Measurements from ENCODE around the gene RAB10. TPM values are rescaled to one million over a fixed set of nuclear protein-coding genes. Genes with fewer than 3 reads are reported as not detected.

The RAB10 gene
- total RNA-seq, 2 donors from 2014 or later: 115 to 121 TPM

DNA sequence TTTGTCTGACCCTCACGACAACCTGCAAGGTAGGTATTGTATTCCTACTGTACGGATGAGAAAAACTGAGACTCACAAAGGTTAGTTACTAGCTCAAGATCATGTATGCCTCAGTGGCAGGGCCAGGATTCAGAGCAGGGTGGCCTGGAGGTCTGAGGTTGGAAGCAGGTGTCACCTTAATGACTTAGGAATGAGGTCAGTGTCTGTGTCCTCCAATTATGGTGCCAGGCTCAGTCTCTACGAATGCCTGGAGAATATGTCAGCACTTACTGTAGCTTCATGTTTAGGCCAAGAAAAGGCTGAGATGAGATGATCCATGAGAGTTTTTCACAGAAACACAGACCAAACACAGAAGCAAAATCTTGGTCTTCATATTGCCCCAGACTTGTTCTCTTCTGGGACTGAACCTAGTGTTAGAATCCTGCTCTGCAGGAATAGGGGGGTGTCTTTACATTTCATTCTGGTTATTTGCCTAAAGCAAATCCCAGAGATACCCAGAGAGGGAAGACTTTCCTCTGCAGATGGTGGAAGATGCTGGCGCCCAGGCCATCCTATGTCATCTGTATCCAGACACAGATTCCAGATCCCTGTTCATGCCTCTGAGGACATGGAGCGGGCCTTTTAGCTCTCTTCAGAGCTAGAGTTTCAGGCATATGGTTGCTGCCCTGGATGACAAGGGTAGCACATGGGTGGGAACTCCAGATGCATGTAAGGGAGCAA is 16.3 kb upstream of the RAB10 start:
- no peak overlapping the region for H3K4me3 Mint-ChIP-seq
- peaks cover 9% of the 10 kb centered on the region for H3K4me1 ChIP-seq (ENCODE audit: control insufficient read depth, insufficient read depth, low read length)
- H3K27me3 ChIP-seq (ENCODE audit: control insufficient read depth, insufficient read depth, low read length, poor library complexity, severe bottlenecking): no peaks in the 10 kb centered on the region
- H3K4me1 Mint-ChIP-seq: peaks cover 13% of the 10 kb centered on the region
- H3K36me3 Mint-ChIP-seq (ENCODE audit: low read depth): no peaks in the 10 kb centered on the region
- no peaks in the 10 kb centered on the region for H3K9me3 ChIP-seq (ENCODE audit: control insufficient read depth, low read length)
- H3K27me3 Mint-ChIP-seq (ENCODE audit: insufficient read depth): no peaks in the 10 kb centered on the region
- H3K36me3 ChIP-seq (ENCODE audit: control insufficient read depth, insufficient read depth, low read length): no peaks in the 10 kb centered on the region
- no peak for TF ChIP-seq CTCF (conservative IDR thresholded peaks at IDR 0.05)
- H3K4me3 ChIP-seq (ENCODE audit: low read length): no peak overlapping the region
- 92 to 93% methylated on average over 5 of the region's 5 CpGs for WGBS, 2 experiments (ENCODE audit: insufficient coverage in 1 of 2, insufficient read length in 1 of 2)
- H3K27ac ChIP-seq (ENCODE audit: low read depth, low read length): no peak overlapping the region
- no peaks in the 10 kb centered on the region for H3K9me3 Mint-ChIP-seq
- H3K27ac Mint-ChIP-seq: no peak overlapping the region
- H3K9ac ChIP-seq (ENCODE audit: extremely low read depth, low read length, poor library complexity, severe bottlenecking): no peak overlapping the region
- DNase-seq: no peak

DNA sequence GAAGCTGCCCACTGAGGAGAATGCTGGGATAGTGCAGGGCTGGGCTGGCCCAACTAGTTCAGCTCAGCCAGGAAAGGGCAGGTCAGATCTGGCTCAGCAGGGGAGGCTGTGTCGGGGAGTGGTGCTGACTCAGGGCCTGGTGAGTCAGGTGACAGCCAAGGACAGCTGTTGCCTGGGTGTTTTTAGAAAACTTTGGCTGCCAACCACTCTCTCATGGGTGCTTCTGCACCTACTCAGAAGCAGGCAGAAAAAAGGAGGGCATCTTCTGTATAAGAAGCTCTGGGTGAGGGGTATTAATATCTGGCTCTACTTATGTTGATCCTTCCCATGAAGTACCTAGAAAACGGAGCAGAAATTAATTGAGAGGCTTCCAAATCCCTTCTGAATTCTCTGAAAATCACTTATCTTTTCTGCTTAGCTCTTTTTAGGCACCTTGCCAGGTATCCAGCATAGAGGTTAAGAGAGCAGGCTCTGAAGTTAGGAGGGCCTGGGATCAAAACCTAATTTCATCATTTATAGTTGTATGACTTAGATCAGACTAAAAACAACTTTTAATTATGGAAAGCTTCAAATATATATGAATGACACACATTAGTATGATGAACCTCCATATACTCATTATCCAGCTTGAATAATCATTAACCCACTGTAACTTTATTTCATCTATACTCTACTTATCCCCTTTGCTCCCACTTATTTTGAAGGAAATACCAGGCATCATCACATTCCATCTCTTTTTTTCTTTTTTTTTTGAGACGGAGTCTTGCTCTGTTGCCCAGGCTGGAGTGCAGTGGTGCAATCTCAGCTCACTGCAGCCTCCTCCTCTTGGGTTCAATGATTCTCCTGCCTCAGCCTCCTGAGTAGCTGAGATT is 15.5 kb upstream of the RAB10 start:
- no peak overlapping the region for H3K27ac Mint-ChIP-seq
- no peaks in the 10 kb centered on the region for H3K27me3 Mint-ChIP-seq (ENCODE audit: insufficient read depth)
- no peak for TF ChIP-seq CTCF (conservative IDR thresholded peaks at IDR 0.05)
- H3K4me3 ChIP-seq (ENCODE audit: low read length): no peak overlapping the region
- peaks cover 9% of the 10 kb centered on the region for H3K4me1 ChIP-seq (ENCODE audit: control insufficient read depth, insufficient read depth, low read length)
- H3K9me3 Mint-ChIP-seq: no peaks in the 10 kb centered on the region
- peak; percentile 90 for DNase-seq
- no peak overlapping the region for H3K27ac ChIP-seq (ENCODE audit: low read depth, low read length)
- no peaks in the 10 kb centered on the region for H3K27me3 ChIP-seq (ENCODE audit: control insufficient read depth, insufficient read depth, low read length, poor library complexity, severe bottlenecking)
- H3K4me3 Mint-ChIP-seq: no peak overlapping the region
- H3K36me3 ChIP-seq (ENCODE audit: control insufficient read depth, insufficient read depth, low read length): no peaks in the 10 kb centered on the region
- peaks cover 10% of the 10 kb centered on the region for H3K4me1 Mint-ChIP-seq
- no peaks in the 10 kb centered on the region for H3K9me3 ChIP-seq (ENCODE audit: control insufficient read depth, low read length)
- H3K9ac ChIP-seq (ENCODE audit: extremely low read depth, low read length, poor library complexity, severe bottlenecking): no peak overlapping the region
- 57 to 71% methylated on average over 3 of the region's 3 CpGs for WGBS, 2 experiments (ENCODE audit: insufficient coverage in 1 of 2, insufficient read length in 1 of 2)
- H3K36me3 Mint-ChIP-seq (ENCODE audit: low read depth): no peaks in the 10 kb centered on the region

GRCh38 chr2:26020231-26020640 is 13.6 kb upstream of the RAB10 start:
- no peak for TF ChIP-seq CTCF (conservative IDR thresholded peaks at IDR 0.05)
- Mint-ChIP-seq H3K4me3 (no peak overlapping the region), H3K36me3 (ENCODE audit: low read depth) (no peaks in the 10 kb centered on the region), H3K27me3 (ENCODE audit: insufficient read depth) (no peaks in the 10 kb centered on the region), H3K4me1 (peaks cover 10% of the 10 kb centered on the region), H3K9me3 (no peaks in the 10 kb centered on the region), H3K27ac (no peak overlapping the region)
- no peak overlapping the region for H3K27ac ChIP-seq (ENCODE audit: low read depth, low read length)
- H3K9me3 ChIP-seq (ENCODE audit: control insufficient read depth, low read length): no peaks in the 10 kb centered on the region
- H3K36me3 ChIP-seq (ENCODE audit: control insufficient read depth, insufficient read depth, low read length): no peaks in the 10 kb centered on the region
- no peak overlapping the region for H3K9ac ChIP-seq (ENCODE audit: extremely low read depth, low read length, poor library complexity, severe bottlenecking)
- no peak overlapping the region for H3K4me3 ChIP-seq (ENCODE audit: low read length)
- H3K27me3 ChIP-seq (ENCODE audit: control insufficient read depth, insufficient read depth, low read length, poor library complexity, severe bottlenecking): no peaks in the 10 kb centered on the region
- no peak for DNase-seq
- peaks cover 9% of the 10 kb centered on the region for H3K4me1 ChIP-seq (ENCODE audit: control insufficient read depth, insufficient read depth, low read length)
- 86 to 91% methylated on average over 4 of the region's 4 CpGs for WGBS, 2 experiments (ENCODE audit: insufficient coverage in 1 of 2, insufficient read length in 1 of 2)
